Measurements from ENCODE around the gene ACTMAP.

The ACTMAP gene

GRCh38 chr19:40714441-40715299 lies 35.6 kb downstream of the ACTMAP start (continued):
- TF ChIP-seq PATZ1 (CRISPR knock-in tag; IDR thresholded peaks at IDR 0.05; ENCODE audit: borderline replicate concordance) (no peak), POU6F1 (CRISPR knock-in tag; IDR thresholded peaks at IDR 0.05; ENCODE audit: borderline replicate concordance, low read depth) (no peak), ZC3H10 (CRISPR knock-in tag; IDR thresholded peaks at IDR 0.05) (no peak), SNAI2 (CRISPR knock-in tag; IDR thresholded peaks at IDR 0.05) (no peak)

DNA sequence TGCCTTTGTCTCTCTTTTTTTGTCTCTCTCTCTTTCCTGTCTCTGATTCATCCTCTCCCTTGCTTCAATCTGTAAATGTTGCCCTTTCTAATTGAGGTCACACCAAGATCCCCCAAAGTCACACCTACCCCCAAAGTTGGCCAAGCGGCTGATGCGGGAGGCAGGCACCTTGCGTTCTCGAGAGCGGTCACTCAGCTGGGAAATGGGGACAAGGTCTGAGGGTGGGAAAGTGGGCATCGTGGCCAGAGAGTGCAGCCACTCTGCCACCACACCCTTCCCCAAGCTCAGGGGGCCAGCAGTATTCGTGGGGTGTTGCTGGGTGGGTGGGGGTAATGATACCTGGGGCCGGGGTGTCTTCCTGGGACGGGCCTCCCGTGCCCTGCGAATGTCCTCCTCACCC lies 36.3 kb downstream of the ACTMAP start:
- no peak for ATAC-seq
- TF ChIP-seq ESRRG (CRISPR knock-in tag; IDR thresholded peaks at IDR 0.05): no peak
- no peak for TF ChIP-seq ZFP30 (CRISPR knock-in tag; IDR thresholded peaks at IDR 0.05)
- no peak for TF ChIP-seq SNAI2 (CRISPR knock-in tag; IDR thresholded peaks at IDR 0.05)
- no peak for TF ChIP-seq TSHZ2 (CRISPR knock-in tag; IDR thresholded peaks at IDR 0.05)
- no peak for TF ChIP-seq ZNF8 (CRISPR knock-in tag; IDR thresholded peaks at IDR 0.05)
- TF ChIP-seq PPARA (CRISPR knock-in tag; IDR thresholded peaks at IDR 0.05; ENCODE audit: borderline replicate concordance): no peak
- TF ChIP-seq OSR1 (CRISPR knock-in tag; IDR thresholded peaks at IDR 0.05): no peak
- TF ChIP-seq CSDC2 (CRISPR knock-in tag; IDR thresholded peaks at IDR 0.05): no peak
- no peak for TF ChIP-seq PATZ1 (CRISPR knock-in tag; IDR thresholded peaks at IDR 0.05; ENCODE audit: borderline replicate concordance)
- no peak for TF ChIP-seq GLIS3 (CRISPR knock-in tag; IDR thresholded peaks at IDR 0.05)
- TF ChIP-seq TOX (CRISPR knock-in tag; IDR thresholded peaks at IDR 0.05; ENCODE audit: borderline replicate concordance): no peak
- no peak for TF ChIP-seq RARB (CRISPR knock-in tag; IDR thresholded peaks at IDR 0.05)
- no peak for TF ChIP-seq BACH2 (CRISPR knock-in tag; IDR thresholded peaks at IDR 0.05; ENCODE audit: borderline replicate concordance)
- no peak for TF ChIP-seq ZC3H10 (CRISPR knock-in tag; IDR thresholded peaks at IDR 0.05)
- no peak for TF ChIP-seq POU6F1 (CRISPR knock-in tag; IDR thresholded peaks at IDR 0.05; ENCODE audit: borderline replicate concordance, low read depth)

DNA sequence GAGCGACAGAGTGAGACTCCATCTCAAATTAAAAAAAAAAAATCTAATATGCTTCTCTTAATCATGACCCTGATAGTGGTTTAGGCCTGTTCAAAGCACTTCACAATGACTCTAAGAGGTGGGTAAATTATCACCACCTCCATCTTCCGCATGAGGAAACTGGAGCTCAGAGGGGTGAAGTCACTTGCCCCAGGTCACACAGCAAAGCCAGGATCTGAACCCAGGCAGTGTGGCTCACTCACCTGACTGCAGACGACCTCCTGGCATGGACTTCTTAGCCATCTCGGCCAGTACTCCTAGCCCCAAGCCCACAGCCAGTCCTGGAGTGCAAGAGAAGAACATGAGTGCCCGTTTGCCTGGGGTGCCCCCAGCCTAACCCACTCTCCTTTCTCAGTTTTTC lies 40.5 kb downstream of the ACTMAP start:
- TF ChIP-seq, protein P1, sequence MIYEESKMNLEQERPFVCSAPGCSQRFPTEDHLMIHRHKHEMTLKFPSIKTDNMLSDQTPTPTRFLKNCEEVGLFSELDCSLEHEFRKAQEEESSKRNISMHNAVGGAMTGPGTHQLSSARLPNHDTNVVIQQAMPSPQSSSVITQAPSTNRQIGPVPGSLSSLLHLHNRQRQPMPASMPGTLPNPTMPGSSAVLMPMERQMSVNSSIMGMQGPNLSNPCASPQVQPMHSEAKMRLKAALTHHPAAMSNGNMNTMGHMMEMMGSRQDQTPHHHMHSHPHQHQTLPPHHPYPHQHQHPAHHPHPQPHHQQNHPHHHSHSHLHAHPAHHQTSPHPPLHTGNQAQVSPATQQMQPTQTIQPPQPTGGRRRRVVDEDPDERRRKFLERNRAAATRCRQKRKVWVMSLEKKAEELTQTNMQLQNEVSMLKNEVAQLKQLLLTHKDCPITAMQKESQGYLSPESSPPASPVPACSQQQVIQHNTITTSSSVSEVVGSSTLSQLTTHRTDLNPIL (CRISPR knock-in tag; IDR thresholded peaks at IDR 0.05; ENCODE audit: low read depth): no peak
- TF ChIP-seq ZFP3 (CRISPR knock-in tag; IDR thresholded peaks at IDR 0.05): no peak
- no peak for ATAC-seq

Data from SK-N-SH treated with all-trans-retinoic acid at 6 μM for 48 hours (cell line).